Brain microvascular endothelial cell (primary cell): Measurements from ENCODE around the gene TAF4.

Source experiments
- DNase-seq: peaks from one replicate; pipeline ENCODE4 v3.0.0-alpha.2; 2020
- H3K27ac ChIP-seq: fragments of 250-450 bp; sonication (Bioruptor Pico); 2 replicates; pipeline ENCODE4 v1.5.1; 2020; ENCODE audit warnings: mild to moderate bottlenecking, moderate library complexity
- H3K27me3 ChIP-seq: fragments of 250-450 bp; sonication (Bioruptor Pico); replicated peaks from 2 replicates; pipeline ENCODE4 v1.5.1; 2020; ENCODE audit warnings: mild to moderate bottlenecking
- H3K36me3 ChIP-seq: fragments of 250-450 bp; sonication (Bioruptor Pico); replicated peaks from 2 replicates; pipeline ENCODE4 v1.5.1; 2020; ENCODE audit warnings: mild to moderate bottlenecking
- H3K4me3 ChIP-seq: 2 replicates; pipeline ENCODE4 v1.5.1; 2011; ENCODE audit warnings: low read depth, mild to moderate bottlenecking, control low read depth, low read length, moderate library complexity
- CTCF ChIP-seq: IDR thresholded peaks from 2 replicates; pipeline ENCODE4 v1.5.1; 2011; ENCODE audit warnings: low read depth, mild to moderate bottlenecking, moderate library complexity, low read length, control low read depth, inconsistent platforms; ENCODE audit errors: missing control alignments
- in situ Hi-C: cut with HindIII; loops from 2 replicates; pipeline ENCODE4 v1.10.0; 2017; ENCODE audit warnings: low sequenced_read_pairs, low pct_ligation_motif_present

Gene TAF4

GRCh38 chr20:61998343-61999121 lies 67.1 kb downstream of the TAF4 start:
- H3K27me3 ChIP-seq: no peaks in the 10 kb centered on the region
- H3K27ac ChIP-seq: no peak overlapping the region
- peaks cover 29% of the 10 kb centered on the region for H3K36me3 ChIP-seq
- TF ChIP-seq CTCF: no peak
- no peak overlapping the region for H3K4me3 ChIP-seq
- in situ Hi-C loops: no loop called here
- DNase-seq: no peak

- Histone ChIP-seq H3K4me3 (no peak overlapping the region), H3K27ac (no peak overlapping the region), H3K36me3 (peaks cover 26% of the 10 kb centered on the region), H3K27me3 (no peaks in the 10 kb centered on the region)
- no peak for TF ChIP-seq CTCF
- no peak for DNase-seq
- in situ Hi-C loops: no loop called here
Observed at GRCh38 chr20:61997891-61998290, 67.8 kb downstream of the TAF4 start.

- in situ Hi-C loops: no loop called here
- no peak for TF ChIP-seq CTCF
Observed at GRCh38 chr20:61997372-61997771, 68.3 kb downstream of the TAF4 start.

GRCh38 chr20:61994546-61994945 lies 71.1 kb downstream of the TAF4 start:
- H3K36me3 ChIP-seq: peaks cover 18% of the 10 kb centered on the region
- TF ChIP-seq CTCF: no peak
- no peak overlapping the region for H3K27ac ChIP-seq
- H3K4me3 ChIP-seq: no peak overlapping the region
- in situ Hi-C loops: no loop called here
- H3K27me3 ChIP-seq: no peaks in the 10 kb centered on the region
- no peak for DNase-seq

More at GRCh38 chr20:61997372-61997771, 68.3 kb downstream of the TAF4 start:
- H3K36me3 ChIP-seq: peaks cover 21% of the 10 kb centered on the region
- no peak overlapping the region for H3K27ac ChIP-seq
- no peak overlapping the region for H3K4me3 ChIP-seq
- no peaks in the 10 kb centered on the region for H3K27me3 ChIP-seq
- no peak for DNase-seq

- DNase-seq: no peak
- Histone ChIP-seq H3K27ac (no peak overlapping the region), H3K27me3 (no peaks in the 10 kb centered on the region), H3K36me3 (peaks cover 18% of the 10 kb centered on the region), H3K4me3 (no peak overlapping the region)
- TF ChIP-seq CTCF: no peak
- in situ Hi-C loops: no loop called here
Observed at GRCh38 chr20:61993058-61993457, 72.6 kb downstream of the TAF4 start.

- Histone ChIP-seq H3K4me3 (no peak overlapping the region), H3K27ac (no peak overlapping the region), H3K36me3 (peaks cover 16% of the 10 kb centered on the region), H3K27me3 (no peaks in the 10 kb centered on the region)
- no peak for DNase-seq
- no peak for TF ChIP-seq CTCF
- in situ Hi-C loops: no loop called here
Observed at GRCh38 chr20:61991476-61991875, 74.2 kb downstream of the TAF4 start.
